Right cardiac atrium (tissue), 5 donors: ENCODE data around the gene MTA1. TPM values are rescaled to one million over a fixed set of nuclear protein-coding genes. Genes with fewer than 3 reads are reported as not detected.

Source experiments
- ATAC-seq, 2 donors: fragments of 200-7000 bp; cut with Tn5 transposase; one replicate each; pipeline versions ENCODE4 v1.8.0 to v1.9.1; 2020; ENCODE audit warnings: moderate library complexity in 2 of 2, mild to moderate bottlenecking in 1 of 2
- DNase-seq, 3 donors: peaks; one replicate each; pipeline ENCODE4 v3.0.0-alpha.2; 2020
- H3K27ac ChIP-seq: one replicate; pipeline ENCODE4 v1.5.1; 2013; ENCODE audit warnings: mild to moderate bottlenecking, low read length, control low read depth, moderate library complexity
- H3K27me3 ChIP-seq: one replicate; pipeline ENCODE4 v1.6.1; 2013; ENCODE audit not compliant: control insufficient read depth, insufficient read depth
- H3K4me1 ChIP-seq: one replicate; pipeline ENCODE4 v1.6.1; 2013; ENCODE audit warnings: low read length; ENCODE audit not compliant: control insufficient read depth, insufficient read depth
- H3K4me3 ChIP-seq: one replicate; pipeline ENCODE4 v1.5.1; 2013; ENCODE audit warnings: low read length, control low read depth
- H3K9me3 ChIP-seq: one replicate; pipeline ENCODE4 v1.6.1; 2013; ENCODE audit warnings: low read length; ENCODE audit not compliant: control insufficient read depth
- WGBS: extraction: QIAGEN DNeasy Blood & Tissue Kit; methylation state at CpG from one replicate; pipeline ENCODE4 v1.1.7; 2013; 5-methylcytosine and 5-hydroxymethylcytosine counted together
- intact Hi-C, 4 donors: fragments of 100-400 bp; cut with DNase I; formaldehyde crosslinking; loops; one replicate each; pipeline versions ENCODE4 v1.11.0 to v1.14.0; 2022 to 2023
- polyA plus RNA-seq: library from polyadenylated mRNA; stranded (reverse); fragments of 200-250 nt; gene quantifications from one replicate; pipeline ENCODE4 v1.2.3, GENCODE V29; 2013
- total RNA-seq, 4 donors: library from RNA; stranded (reverse); fragmentation: NEBNext Ultra II Directional; extraction: Animal tissue kit (Norgen Biotek cat#: 25700); gene quantifications; one replicate each; pipeline ENCODE4 v1.2.1, GENCODE V29; 2021
- donor health status: healthy with polysubstance abuse.
- donor health status: DM: no; HTN: yes; CAD: no.
- donor health status: DM: no; HTN: no; CAD: no.
- donor health status: DM: no; HTN: yes; CAD: no; lungs with severe emphysema.
- donor health status: DM: yes; HTN: yes; CAD: no.

The MTA1 gene
- total and polyA plus RNA-seq, 5 donors, result 121 to 179 (median 141) TPM

- no peak for ATAC-seq
- Histone ChIP-seq H3K9me3 (no peaks in the 10 kb centered on the region), H3K27ac (no peak overlapping the region), H3K4me3 (no peak overlapping the region), H3K4me1 (no peaks in the 10 kb centered on the region), H3K27me3 (no peaks in the 10 kb centered on the region)
- intact Hi-C loops, result no loop called here
- 87% methylated on average over 10 of the region's 10 CpGs for WGBS
- DNase-seq, result peak in 1 of 3 donors; percentile 53
These were observed 32.1 kb upstream of the MTA1 start for GRCh38 chr14:105387530-105387922.

GRCh38 chr14:105388110-105388951 is 31.3 kb upstream of the MTA1 start:
- Histone ChIP-seq H3K4me1 (no peaks in the 10 kb centered on the region), H3K27me3 (no peaks in the 10 kb centered on the region), H3K27ac (no peak overlapping the region), H3K4me3 (no peak overlapping the region), H3K9me3 (no peaks in the 10 kb centered on the region)
- WGBS, result 88% methylated on average over 25 of the region's 25 CpGs
- no peak for ATAC-seq
- peak in 2 of 3 donors; percentile 61 to 72 for DNase-seq
- intact Hi-C loops, result no loop called here

DNA sequence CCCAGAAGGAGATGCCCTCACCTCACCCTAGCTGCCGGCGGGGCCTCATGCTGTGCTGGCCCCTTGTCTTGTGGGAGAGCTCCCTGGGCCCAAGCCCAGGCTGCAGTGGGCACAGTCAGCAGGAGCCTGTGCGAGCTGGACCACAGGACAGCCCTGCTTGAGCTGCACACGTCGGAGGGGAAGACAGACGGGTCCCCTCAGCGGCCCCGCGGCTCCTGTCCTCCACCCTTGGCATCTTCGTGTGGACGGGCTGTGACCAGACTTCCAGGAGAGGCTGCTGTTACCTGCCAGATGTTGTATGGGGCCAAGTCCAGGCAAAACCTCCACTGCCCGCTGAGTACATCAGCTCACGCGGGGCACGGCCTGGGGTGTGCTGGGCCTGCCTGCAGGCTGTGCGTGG is 30.7 kb upstream of the MTA1 start:
- H3K9me3 ChIP-seq, result no peaks in the 10 kb centered on the region
- 86% methylated on average over 16 of the region's 16 CpGs for WGBS
- intact Hi-C loops, result no loop called here
- H3K27ac ChIP-seq, result no peak overlapping the region
- ATAC-seq (no peak), DNase-seq (peak in 2 of 3 donors; percentile 42 to 48)
- no peak overlapping the region for H3K4me3 ChIP-seq
- H3K27me3 ChIP-seq, result no peaks in the 10 kb centered on the region
- H3K4me1 ChIP-seq, result no peaks in the 10 kb centered on the region

DNA sequence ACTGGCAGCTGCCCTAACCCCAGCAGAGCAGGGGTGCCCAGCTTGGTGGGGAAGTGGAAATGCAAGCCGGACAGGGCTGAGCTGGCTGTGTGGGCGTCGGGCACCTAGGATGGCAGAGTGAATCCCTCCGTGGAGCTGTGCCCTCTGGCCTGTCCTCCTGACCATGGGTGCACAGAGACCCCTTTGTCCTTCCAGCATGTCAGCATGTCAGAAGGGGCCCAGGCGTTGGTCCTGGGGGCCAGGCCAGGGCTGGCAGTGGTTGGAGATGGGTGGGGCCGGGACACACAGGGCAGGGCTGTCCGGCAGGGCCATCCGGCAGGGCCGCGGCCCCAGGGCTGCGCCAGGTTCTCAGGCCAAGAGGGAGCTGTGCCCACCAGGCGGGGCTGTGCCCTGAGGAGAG is 30.1 kb upstream of the MTA1 start:
- intact Hi-C loops, result no loop called here
- ATAC-seq (peak in 1 of 2 donors; percentile 11), DNase-seq (peak; percentile 18 to 72 (median 67))
- no peaks in the 10 kb centered on the region for H3K27me3 ChIP-seq
- no peaks in the 10 kb centered on the region for H3K4me1 ChIP-seq
- no peak overlapping the region for H3K27ac ChIP-seq
- H3K9me3 ChIP-seq, result no peaks in the 10 kb centered on the region
- WGBS, result 70% methylated on average over 12 of the region's 12 CpGs
- no peak overlapping the region for H3K4me3 ChIP-seq

GRCh38 chr14:105389976-105390848 is 29.4 kb upstream of the MTA1 start:
- peak; percentile 3 to 4 for ATAC-seq
- 77% methylated on average over 27 of the region's 27 CpGs for WGBS

GRCh38 chr14:105390849-105391500 is 28.7 kb upstream of the MTA1 start:
- Histone ChIP-seq H3K9me3 (no peaks in the 10 kb centered on the region), H3K27me3 (no peaks in the 10 kb centered on the region), H3K4me3 (no peak overlapping the region), H3K4me1 (no peaks in the 10 kb centered on the region), H3K27ac (no peak overlapping the region)
- peak in 2 of 3 donors; percentile 40 to 48 for DNase-seq
- 92% methylated on average over 24 of the region's 24 CpGs for WGBS
- ATAC-seq, result no peak
- intact Hi-C loops, result no loop called here

More at GRCh38 chr14:105389976-105390848, 29.4 kb upstream of the MTA1 start:
- H3K4me3 ChIP-seq, result no peak overlapping the region
- H3K9me3 ChIP-seq, result no peaks in the 10 kb centered on the region
- intact Hi-C loops, result no loop called here
- DNase-seq, result peak; percentile 12 to 74 (median 68)
- H3K27ac ChIP-seq, result no peak overlapping the region
- no peaks in the 10 kb centered on the region for H3K4me1 ChIP-seq
- H3K27me3 ChIP-seq, result no peaks in the 10 kb centered on the region

GRCh38 chr14:105391541-105391940 is 28.1 kb upstream of the MTA1 start:
- DNase-seq (peak; percentile 19 to 69 (median 49)), ATAC-seq (no peak)
- Histone ChIP-seq H3K27ac (no peak overlapping the region), H3K4me1 (no peaks in the 10 kb centered on the region), H3K4me3 (no peak overlapping the region), H3K27me3 (no peaks in the 10 kb centered on the region), H3K9me3 (no peaks in the 10 kb centered on the region)
- 89% methylated on average over 23 of the region's 23 CpGs for whole genome bisulfite sequencing
- intact Hi-C loops, result no loop called here

GRCh38 chr14:105392131-105393090 is 27.2 kb upstream of the MTA1 start:
- Histone ChIP-seq H3K9me3 (no peaks in the 10 kb centered on the region), H3K27ac (no peak overlapping the region), H3K4me3 (no peak overlapping the region), H3K4me1 (no peaks in the 10 kb centered on the region), H3K27me3 (no peaks in the 10 kb centered on the region)
- ATAC-seq (no peak), DNase-seq (peak; percentile 11 to 48 (median 42))
- WGBS, result 94% methylated on average over 40 of the region's 40 CpGs
- intact Hi-C loops, result no loop called here

DNA sequence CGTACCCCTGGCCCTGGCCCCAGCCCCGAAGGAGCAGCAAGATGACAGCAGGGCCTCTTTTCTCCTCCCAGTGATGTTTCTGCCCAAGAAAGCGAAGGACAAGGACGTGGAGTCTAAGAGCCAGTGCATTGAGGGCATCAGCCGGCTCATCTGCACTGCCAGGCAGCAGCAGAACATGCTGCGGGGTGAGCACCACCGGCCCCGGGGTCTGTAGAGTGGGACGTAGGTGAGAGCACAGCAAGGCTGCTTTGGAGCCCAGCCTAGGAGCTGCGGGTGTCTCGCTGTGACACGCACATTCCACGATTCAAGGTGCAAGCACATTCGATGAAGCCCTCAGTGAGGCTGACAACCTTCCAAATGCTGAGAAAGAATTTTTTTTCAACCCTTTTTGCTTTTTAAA is 26.5 kb upstream of the MTA1 start:
- Histone ChIP-seq H3K4me1 (peaks cover 2% of the 10 kb centered on the region), H3K9me3 (no peaks in the 10 kb centered on the region), H3K27ac (no peak overlapping the region), H3K27me3 (no peaks in the 10 kb centered on the region), H3K4me3 (no peak overlapping the region)
- DNase-seq (peak in 2 of 3 donors; percentile 37 to 48), ATAC-seq (no peak)
- intact Hi-C loops, result no loop called here
- WGBS, result 94% methylated on average over 14 of the region's 14 CpGs
